ENCODE data around the gene BCL11A. TPM values are rescaled to one million over a fixed set of nuclear protein-coding genes. Genes with fewer than 3 reads are reported as not detected.

BCL11A gene
- total and polyA plus RNA-seq, 4 donors: 0.08 to 8.5 (median 0.47) TPM

DNA sequence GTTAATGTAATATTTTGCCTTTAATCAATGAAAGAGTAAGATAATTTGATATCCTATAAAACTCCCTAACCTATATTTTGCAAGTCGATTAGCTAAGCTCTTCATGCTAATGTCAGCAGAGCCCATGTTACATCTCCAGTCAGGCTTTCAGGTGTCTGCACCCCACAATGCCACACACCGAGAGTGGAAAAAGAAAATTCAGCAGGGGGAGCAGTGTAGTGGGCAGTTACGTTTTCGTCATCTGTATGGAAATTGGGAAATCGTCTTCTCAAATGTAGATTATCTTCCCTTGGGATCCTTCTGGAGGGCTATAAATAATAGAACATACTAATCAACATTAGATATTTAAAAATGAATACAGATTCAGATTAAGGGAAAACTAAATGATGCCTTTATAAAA lies 66.3 kb downstream of the BCL11A start:
- no peaks in the 10 kb centered on the region for H3K4me1 ChIP-seq (ENCODE audit: control insufficient read depth in 4 of 4, insufficient read depth in 4 of 4, low read length in 3 of 4)
- H3K27ac ChIP-seq (ENCODE audit: low read depth in 1 of 2, low read length in 2 of 2): no peak overlapping the region
- H3K27me3 ChIP-seq (ENCODE audit: control insufficient read depth in 4 of 4, insufficient read depth in 4 of 4, low read length in 3 of 4): no peaks in the 10 kb centered on the region
- no peaks in the 10 kb centered on the region for H3K9me3 ChIP-seq (ENCODE audit: control insufficient read depth in 4 of 4, low read length in 3 of 4)
- H3K4me3 ChIP-seq (ENCODE audit: low read depth in 1 of 3, low read length in 3 of 3): no peak overlapping the region
- DNase-seq (ENCODE audit: low spot score): no peak
- no peak overlapping the region for H3K9ac ChIP-seq (ENCODE audit: low read depth in 1 of 2, low read length in 2 of 2)
- no peaks in the 10 kb centered on the region for H3K36me3 ChIP-seq (ENCODE audit: control insufficient read depth in 4 of 4, insufficient read depth in 3 of 4, low read depth in 1 of 4, low read length in 3 of 4)
- no peak for TF ChIP-seq FOXA2 (IDR thresholded peaks at IDR 0.05)
- TF ChIP-seq RAD21 (IDR thresholded peaks at IDR 0.05): no peak
- TF ChIP-seq NR2F2 (IDR thresholded peaks at IDR 0.05): no peak
- TF ChIP-seq, protein P1, sequence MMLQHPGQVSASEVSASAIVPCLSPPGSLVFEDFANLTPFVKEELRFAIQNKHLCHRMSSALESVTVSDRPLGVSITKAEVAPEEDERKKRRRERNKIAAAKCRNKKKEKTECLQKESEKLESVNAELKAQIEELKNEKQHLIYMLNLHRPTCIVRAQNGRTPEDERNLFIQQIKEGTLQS (IDR thresholded peaks at IDR 0.05): no peak
- TF ChIP-seq SP1 (IDR thresholded peaks at IDR 0.05): no peak
- TF ChIP-seq, protein P2, sequence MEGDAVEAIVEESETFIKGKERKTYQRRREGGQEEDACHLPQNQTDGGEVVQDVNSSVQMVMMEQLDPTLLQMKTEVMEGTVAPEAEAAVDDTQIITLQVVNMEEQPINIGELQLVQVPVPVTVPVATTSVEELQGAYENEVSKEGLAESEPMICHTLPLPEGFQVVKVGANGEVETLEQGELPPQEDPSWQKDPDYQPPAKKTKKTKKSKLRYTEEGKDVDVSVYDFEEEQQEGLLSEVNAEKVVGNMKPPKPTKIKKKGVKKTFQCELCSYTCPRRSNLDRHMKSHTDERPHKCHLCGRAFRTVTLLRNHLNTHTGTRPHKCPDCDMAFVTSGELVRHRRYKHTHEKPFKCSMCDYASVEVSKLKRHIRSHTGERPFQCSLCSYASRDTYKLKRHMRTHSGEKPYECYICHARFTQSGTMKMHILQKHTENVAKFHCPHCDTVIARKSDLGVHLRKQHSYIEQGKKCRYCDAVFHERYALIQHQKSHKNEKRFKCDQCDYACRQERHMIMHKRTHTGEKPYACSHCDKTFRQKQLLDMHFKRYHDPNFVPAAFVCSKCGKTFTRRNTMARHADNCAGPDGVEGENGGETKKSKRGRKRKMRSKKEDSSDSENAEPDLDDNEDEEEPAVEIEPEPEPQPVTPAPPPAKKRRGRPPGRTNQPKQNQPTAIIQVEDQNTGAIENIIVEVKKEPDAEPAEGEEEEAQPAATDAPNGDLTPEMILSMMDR (IDR thresholded peaks at IDR 0.05; ENCODE audit: low read depth, low read length, missing input control): no peak
- no peak for TF ChIP-seq HNF4A (conservative IDR thresholded peaks at IDR 0.05)
- TF ChIP-seq, protein P3, sequence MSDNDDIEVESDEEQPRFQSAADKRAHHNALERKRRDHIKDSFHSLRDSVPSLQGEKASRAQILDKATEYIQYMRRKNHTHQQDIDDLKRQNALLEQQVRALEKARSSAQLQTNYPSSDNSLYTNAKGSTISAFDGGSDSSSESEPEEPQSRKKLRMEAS (IDR thresholded peaks at IDR 0.05): no peak
- TF ChIP-seq HNF4G (IDR thresholded peaks at IDR 0.05): no peak
- TF ChIP-seq, protein P4, sequence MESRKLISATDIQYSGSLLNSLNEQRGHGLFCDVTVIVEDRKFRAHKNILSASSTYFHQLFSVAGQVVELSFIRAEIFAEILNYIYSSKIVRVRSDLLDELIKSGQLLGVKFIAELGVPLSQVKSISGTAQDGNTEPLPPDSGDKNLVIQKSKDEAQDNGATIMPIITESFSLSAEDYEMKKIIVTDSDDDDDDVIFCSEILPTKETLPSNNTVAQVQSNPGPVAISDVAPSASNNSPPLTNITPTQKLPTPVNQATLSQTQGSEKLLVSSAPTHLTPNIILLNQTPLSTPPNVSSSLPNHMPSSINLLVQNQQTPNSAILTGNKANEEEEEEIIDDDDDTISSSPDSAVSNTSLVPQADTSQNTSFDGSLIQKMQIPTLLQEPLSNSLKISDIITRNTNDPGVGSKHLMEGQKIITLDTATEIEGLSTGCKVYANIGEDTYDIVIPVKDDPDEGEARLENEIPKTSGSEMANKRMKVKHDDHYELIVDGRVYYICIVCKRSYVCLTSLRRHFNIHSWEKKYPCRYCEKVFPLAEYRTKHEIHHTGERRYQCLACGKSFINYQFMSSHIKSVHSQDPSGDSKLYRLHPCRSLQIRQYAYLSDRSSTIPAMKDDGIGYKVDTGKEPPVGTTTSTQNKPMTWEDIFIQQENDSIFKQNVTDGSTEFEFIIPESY (IDR thresholded peaks at IDR 0.05): no peak
- TF ChIP-seq TAF1 (conservative IDR thresholded peaks at IDR 0.05): no peak
- no peak for TF ChIP-seq GABPA (IDR thresholded peaks at IDR 0.05 in 1 of 2, conservative IDR thresholded peaks at IDR 0.05 in 1 of 2)
- TF ChIP-seq FOXA1 (IDR thresholded peaks at IDR 0.05): no peak
- TF ChIP-seq, protein P5, sequence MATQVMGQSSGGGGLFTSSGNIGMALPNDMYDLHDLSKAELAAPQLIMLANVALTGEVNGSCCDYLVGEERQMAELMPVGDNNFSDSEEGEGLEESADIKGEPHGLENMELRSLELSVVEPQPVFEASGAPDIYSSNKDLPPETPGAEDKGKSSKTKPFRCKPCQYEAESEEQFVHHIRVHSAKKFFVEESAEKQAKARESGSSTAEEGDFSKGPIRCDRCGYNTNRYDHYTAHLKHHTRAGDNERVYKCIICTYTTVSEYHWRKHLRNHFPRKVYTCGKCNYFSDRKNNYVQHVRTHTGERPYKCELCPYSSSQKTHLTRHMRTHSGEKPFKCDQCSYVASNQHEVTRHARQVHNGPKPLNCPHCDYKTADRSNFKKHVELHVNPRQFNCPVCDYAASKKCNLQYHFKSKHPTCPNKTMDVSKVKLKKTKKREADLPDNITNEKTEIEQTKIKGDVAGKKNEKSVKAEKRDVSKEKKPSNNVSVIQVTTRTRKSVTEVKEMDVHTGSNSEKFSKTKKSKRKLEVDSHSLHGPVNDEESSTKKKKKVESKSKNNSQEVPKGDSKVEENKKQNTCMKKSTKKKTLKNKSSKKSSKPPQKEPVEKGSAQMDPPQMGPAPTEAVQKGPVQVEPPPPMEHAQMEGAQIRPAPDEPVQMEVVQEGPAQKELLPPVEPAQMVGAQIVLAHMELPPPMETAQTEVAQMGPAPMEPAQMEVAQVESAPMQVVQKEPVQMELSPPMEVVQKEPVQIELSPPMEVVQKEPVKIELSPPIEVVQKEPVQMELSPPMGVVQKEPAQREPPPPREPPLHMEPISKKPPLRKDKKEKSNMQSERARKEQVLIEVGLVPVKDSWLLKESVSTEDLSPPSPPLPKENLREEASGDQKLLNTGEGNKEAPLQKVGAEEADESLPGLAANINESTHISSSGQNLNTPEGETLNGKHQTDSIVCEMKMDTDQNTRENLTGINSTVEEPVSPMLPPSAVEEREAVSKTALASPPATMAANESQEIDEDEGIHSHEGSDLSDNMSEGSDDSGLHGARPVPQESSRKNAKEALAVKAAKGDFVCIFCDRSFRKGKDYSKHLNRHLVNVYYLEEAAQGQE (IDR thresholded peaks at IDR 0.05): no peak
- no peak for TF ChIP-seq RXRA (IDR thresholded peaks at IDR 0.05)
- no peak for TF ChIP-seq JUND (IDR thresholded peaks at IDR 0.05)
- WGBS: 89% methylated on average over 5 of the region's 5 CpGs

DNA sequence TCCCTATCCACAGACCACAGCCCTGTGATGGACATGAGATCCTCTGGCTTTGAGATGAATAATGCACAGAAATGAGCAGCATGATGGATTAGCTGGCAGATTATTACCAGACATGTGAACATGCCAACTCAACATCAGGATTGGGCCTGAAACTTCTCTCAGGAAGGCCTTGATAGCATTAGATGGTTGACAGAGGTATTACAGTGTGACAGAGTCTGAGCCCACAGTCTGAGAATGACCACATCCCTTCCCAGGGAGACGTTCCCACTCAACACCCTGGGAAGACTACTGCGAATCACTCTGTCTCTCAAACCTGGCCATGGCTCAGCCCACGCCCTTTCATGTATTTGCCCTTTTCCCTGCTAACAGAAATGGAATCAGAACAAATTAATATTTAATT lies 66.9 kb downstream of the BCL11A start:
- H3K27ac ChIP-seq (ENCODE audit: low read depth in 1 of 2, low read length in 2 of 2): no peak overlapping the region
- WGBS: 93% methylated on average over 3 of the region's 3 CpGs
- DNase-seq (ENCODE audit: low spot score): no peak
- no peaks in the 10 kb centered on the region for H3K27me3 ChIP-seq (ENCODE audit: control insufficient read depth in 4 of 4, insufficient read depth in 4 of 4, low read length in 3 of 4)
- H3K36me3 ChIP-seq (ENCODE audit: control insufficient read depth in 4 of 4, insufficient read depth in 3 of 4, low read depth in 1 of 4, low read length in 3 of 4): no peaks in the 10 kb centered on the region
- H3K4me1 ChIP-seq (ENCODE audit: control insufficient read depth in 4 of 4, insufficient read depth in 4 of 4, low read length in 3 of 4): peaks cover 0 to 3% (median 0%) of the 10 kb centered on the region in 4 donors
- H3K4me3 ChIP-seq (ENCODE audit: low read depth in 1 of 3, low read length in 3 of 3): no peak overlapping the region
- no peaks in the 10 kb centered on the region for H3K9me3 ChIP-seq (ENCODE audit: control insufficient read depth in 4 of 4, low read length in 3 of 4)
- no peak overlapping the region for H3K9ac ChIP-seq (ENCODE audit: low read depth in 1 of 2, low read length in 2 of 2)
- no peak for TF ChIP-seq HNF4A (conservative IDR thresholded peaks at IDR 0.05)
- no peak for TF ChIP-seq YY1 (IDR thresholded peaks at IDR 0.05)
- no peak for TF ChIP-seq SP1 (IDR thresholded peaks at IDR 0.05)
- TF ChIP-seq RAD21 (IDR thresholded peaks at IDR 0.05): no peak
- no peak for TF ChIP-seq EGR1 (IDR thresholded peaks at IDR 0.05; ENCODE audit: low read depth in 2 of 2)
- no peak for TF ChIP-seq TAF1 (conservative IDR thresholded peaks at IDR 0.05)
- TF ChIP-seq JUND (IDR thresholded peaks at IDR 0.05): no peak
- TF ChIP-seq RXRA (IDR thresholded peaks at IDR 0.05): no peak
- TF ChIP-seq, protein P5 (IDR thresholded peaks at IDR 0.05): no peak
- no peak for TF ChIP-seq GABPA (IDR thresholded peaks at IDR 0.05 in 1 of 2, conservative IDR thresholded peaks at IDR 0.05 in 1 of 2)
- TF ChIP-seq, protein P1 (IDR thresholded peaks at IDR 0.05): no peak
- TF ChIP-seq, protein P3 (IDR thresholded peaks at IDR 0.05): no peak
- TF ChIP-seq NR2F2 (IDR thresholded peaks at IDR 0.05): no peak
- no peak for TF ChIP-seq FOXA2 (IDR thresholded peaks at IDR 0.05)

All from liver (tissue), 9 donors.